ENCODE data around the gene AFMID. TPM values are rescaled to one million over a fixed set of nuclear protein-coding genes. Genes with fewer than 3 reads are reported as not detected.
"Not testable (repeated sequence)": the region's sequence is repeated elsewhere in the genome, so short reads cannot be mapped to it uniquely, and the experiment has no call there.

Gene AFMID
- total and polyA plus RNA-seq, 5 donors from 2014 or later, result 1.8 to 5.5 (median 2.8) TPM

- H3K4me1 Mint-ChIP-seq, result peaks cover 0 to 60% (median 26%) of the 10 kb centered on the region in 4 donors
- peak overlapping the region; percentile 86 to 94 (median 92) for H3K4me3 Mint-ChIP-seq
- no peaks in the 10 kb centered on the region for H3K9me3 ChIP-seq (ENCODE audit: control insufficient read depth in 2 of 2, low read length in 2 of 2)
- peaks cover 0 to 3% (median 0%) of the 10 kb centered on the region in 7 donors for H3K9me3 Mint-ChIP-seq
- ATAC-seq (ENCODE audit: low read depth in 2 of 2) (peak; percentile 50 to 52), DNase-seq (peak; percentile 76 to 89 (median 82))
- no peaks in the 10 kb centered on the region for H3K36me3 Mint-ChIP-seq
- H3K27me3 ChIP-seq (ENCODE audit: control insufficient read depth, insufficient read depth, low read length), result no peaks in the 10 kb centered on the region
- H3K27ac ChIP-seq (ENCODE audit: insufficient read depth, low read length, poor library complexity, severe bottlenecking), result peak overlapping the region; percentile 77
- no peaks in the 10 kb centered on the region for H3K36me3 ChIP-seq (ENCODE audit: control insufficient read depth, insufficient read depth, low read length)
- H3K4me3 ChIP-seq (ENCODE audit: low read depth, low read length), result peak overlapping the region; percentile 43
- H3K27me3 Mint-ChIP-seq, result peaks cover 5% of the 10 kb centered on the region
- peak overlapping the region; percentile 96 to 97 (median 97) for H3K27ac Mint-ChIP-seq
- peaks cover 41% of the 10 kb centered on the region for H3K4me1 ChIP-seq (ENCODE audit: control insufficient read depth, insufficient read depth, low read length, poor library complexity, severe bottlenecking)
These were observed 64.0 kb downstream of the AFMID start for GRCh38 chr17:78250891-78251772.

GRCh38 chr17:78251773-78252103 lies 64.6 kb downstream of the AFMID start:
- H3K27me3 Mint-ChIP-seq, result peaks cover 5% of the 10 kb centered on the region
- no peaks in the 10 kb centered on the region for H3K36me3 ChIP-seq (ENCODE audit: control insufficient read depth, insufficient read depth, low read length)
- H3K27me3 ChIP-seq (ENCODE audit: control insufficient read depth, insufficient read depth, low read length), result no peaks in the 10 kb centered on the region
- peaks cover 41% of the 10 kb centered on the region for H3K4me1 ChIP-seq (ENCODE audit: control insufficient read depth, insufficient read depth, low read length, poor library complexity, severe bottlenecking)
- no peaks in the 10 kb centered on the region for H3K9me3 ChIP-seq (ENCODE audit: control insufficient read depth in 2 of 2, low read length in 2 of 2)
- peak overlapping the region; percentile 96 to 97 (median 97) for H3K27ac Mint-ChIP-seq
- H3K36me3 Mint-ChIP-seq, result no peaks in the 10 kb centered on the region
- H3K9me3 Mint-ChIP-seq, result peaks cover 0 to 3% (median 0%) of the 10 kb centered on the region in 7 donors
- ATAC-seq (ENCODE audit: low read depth in 2 of 2) (no peak), DNase-seq (no peak)
- peak overlapping the region; percentile 77 for H3K27ac ChIP-seq (ENCODE audit: insufficient read depth, low read length, poor library complexity, severe bottlenecking)
- peaks cover 0 to 66% (median 28%) of the 10 kb centered on the region in 4 donors for H3K4me1 Mint-ChIP-seq
- peak overlapping the region; percentile 86 to 94 (median 92) for H3K4me3 Mint-ChIP-seq
- peak overlapping the region; percentile 43 for H3K4me3 ChIP-seq (ENCODE audit: low read depth, low read length)

- Histone ChIP-seq H3K4me1 (ENCODE audit: control insufficient read depth, insufficient read depth, low read length, poor library complexity, severe bottlenecking) (peaks cover 45% of the 10 kb centered on the region), H3K27me3 (ENCODE audit: control insufficient read depth, insufficient read depth, low read length) (no peaks in the 10 kb centered on the region), H3K36me3 (ENCODE audit: control insufficient read depth, insufficient read depth, low read length) (no peaks in the 10 kb centered on the region), H3K27ac (ENCODE audit: insufficient read depth, low read length, poor library complexity, severe bottlenecking) (peak overlapping the region; percentile 82), H3K9me3 (ENCODE audit: control insufficient read depth in 2 of 2, low read length in 2 of 2) (no peaks in the 10 kb centered on the region), H3K4me3 (ENCODE audit: low read depth, low read length) (peak overlapping the region; percentile 43)
- DNase-seq (peak; percentile 76 to 94 (median 92)), ATAC-seq (ENCODE audit: low read depth in 2 of 2) (peak; percentile 82 to 83)
- Mint-ChIP-seq H3K4me1 (peaks cover 0 to 68% (median 29%) of the 10 kb centered on the region in 4 donors), H3K36me3 (no peaks in the 10 kb centered on the region), H3K27ac (peak overlapping the region; percentile 96 to 97 (median 97)), H3K4me3 (peak overlapping the region; percentile 86 to 94 (median 92)), H3K27me3 (peaks cover 5% of the 10 kb centered on the region), H3K9me3 (peaks cover 0 to 3% (median 0%) of the 10 kb centered on the region in 7 donors)
These were observed 65.0 kb downstream of the AFMID start for GRCh38 chr17:78252111-78252634.

GRCh38 chr17:78252701-78253635 lies 65.8 kb downstream of the AFMID start:
- peaks cover 3 to 76% (median 31%) of the 10 kb centered on the region in 4 donors for H3K4me1 Mint-ChIP-seq
- H3K27ac ChIP-seq (ENCODE audit: insufficient read depth, low read length, poor library complexity, severe bottlenecking), result peak overlapping the region; percentile 82
- H3K27me3 Mint-ChIP-seq, result peaks cover 5% of the 10 kb centered on the region
- H3K36me3 Mint-ChIP-seq, result no peaks in the 10 kb centered on the region
- DNase-seq (no peak), ATAC-seq (ENCODE audit: low read depth in 2 of 2) (no peak)
- H3K4me3 ChIP-seq (ENCODE audit: low read depth, low read length), result peak overlapping the region; percentile 44
- no peaks in the 10 kb centered on the region for H3K27me3 ChIP-seq (ENCODE audit: control insufficient read depth, insufficient read depth, low read length)
- peaks cover 53% of the 10 kb centered on the region for H3K4me1 ChIP-seq (ENCODE audit: control insufficient read depth, insufficient read depth, low read length, poor library complexity, severe bottlenecking)
- H3K4me3 Mint-ChIP-seq, result peak overlapping the region; percentile 86 to 94 (median 92)
- peak overlapping the region; percentile 96 to 97 (median 97) for H3K27ac Mint-ChIP-seq
- peaks cover 0 to 1% (median 0%) of the 10 kb centered on the region in 7 donors for H3K9me3 Mint-ChIP-seq
- H3K36me3 ChIP-seq (ENCODE audit: control insufficient read depth, insufficient read depth, low read length), result no peaks in the 10 kb centered on the region
- no peaks in the 10 kb centered on the region for H3K9me3 ChIP-seq (ENCODE audit: control insufficient read depth in 2 of 2, low read length in 2 of 2)

- peak overlapping the region; percentile 85 to 97 (median 96) for H3K27ac Mint-ChIP-seq
- not testable (repeated sequence) for H3K27me3 Mint-ChIP-seq; H3K27me3 ChIP-seq (ENCODE audit: control insufficient read depth, insufficient read depth, low read length); ATAC-seq (ENCODE audit: low read depth in 2 of 2); H3K9me3 Mint-ChIP-seq; H3K36me3 ChIP-seq (ENCODE audit: control insufficient read depth, insufficient read depth, low read length); H3K36me3 Mint-ChIP-seq; H3K9me3 ChIP-seq (ENCODE audit: control insufficient read depth in 2 of 2, low read length in 2 of 2); DNase-seq
- H3K27ac ChIP-seq (ENCODE audit: insufficient read depth, low read length, poor library complexity, severe bottlenecking), result peak overlapping the region; percentile 82
- H3K4me1 Mint-ChIP-seq, result peaks cover 5 to 80% (median 33%) of the 10 kb centered on the region in 4 donors
- peak overlapping the region; percentile 69 for H3K4me3 ChIP-seq (ENCODE audit: low read depth, low read length)
- H3K4me3 Mint-ChIP-seq, result peak overlapping the region; percentile 76 to 94 (median 84)
- peaks cover 59% of the 10 kb centered on the region for H3K4me1 ChIP-seq (ENCODE audit: control insufficient read depth, insufficient read depth, low read length, poor library complexity, severe bottlenecking)
These were observed 66.4 kb downstream of the AFMID start for GRCh38 chr17:78253636-78253945.

- Histone ChIP-seq H3K4me3 (ENCODE audit: low read depth, low read length) (peak overlapping the region; percentile 69), H3K27me3 (ENCODE audit: control insufficient read depth, insufficient read depth, low read length) (no peaks in the 10 kb centered on the region), H3K36me3 (ENCODE audit: control insufficient read depth, insufficient read depth, low read length) (no peaks in the 10 kb centered on the region), H3K27ac (ENCODE audit: insufficient read depth, low read length, poor library complexity, severe bottlenecking) (peak overlapping the region; percentile 82), H3K4me1 (ENCODE audit: control insufficient read depth, insufficient read depth, low read length, poor library complexity, severe bottlenecking) (peaks cover 65% of the 10 kb centered on the region), H3K9me3 (ENCODE audit: control insufficient read depth in 2 of 2, low read length in 2 of 2) (no peaks in the 10 kb centered on the region)
- Mint-ChIP-seq H3K4me3 (peak overlapping the region; percentile 76 to 94 (median 84)), H3K36me3 (no peaks in the 10 kb centered on the region), H3K4me1 (peaks cover 5 to 79% (median 33%) of the 10 kb centered on the region in 4 donors), H3K9me3 (peaks cover 0 to 1% (median 0%) of the 10 kb centered on the region in 7 donors), H3K27me3 (peaks cover 5% of the 10 kb centered on the region), H3K27ac (peak overlapping the region; percentile 91 to 97 (median 96))
- ATAC-seq (ENCODE audit: low read depth in 2 of 2) (peak; percentile 42 to 44), DNase-seq (peak; percentile 71 to 91 (median 81))
These were observed 66.9 kb downstream of the AFMID start for GRCh38 chr17:78253946-78254672.

Data from CD4-positive, CD25-positive, alpha-beta regulatory T cell (primary cell).